HG03575 (cell line): ENCODE results near the gene ANKRD33.
"Not testable (repeated sequence)": the region's sequence is repeated elsewhere in the genome, so short reads cannot be mapped to it uniquely, and the experiment has no call there.

Experiments used
- ATAC-seq: cut with Tn5 transposase; IDR thresholded peaks from one replicate; pipeline ENCODE4 v1.9.1; 2021; ENCODE audit not compliant: unreplicated experiment, insufficient number of reproducible peaks, low FRiP score; ENCODE audit errors: extremely low read depth

The ANKRD33 gene

DNA sequence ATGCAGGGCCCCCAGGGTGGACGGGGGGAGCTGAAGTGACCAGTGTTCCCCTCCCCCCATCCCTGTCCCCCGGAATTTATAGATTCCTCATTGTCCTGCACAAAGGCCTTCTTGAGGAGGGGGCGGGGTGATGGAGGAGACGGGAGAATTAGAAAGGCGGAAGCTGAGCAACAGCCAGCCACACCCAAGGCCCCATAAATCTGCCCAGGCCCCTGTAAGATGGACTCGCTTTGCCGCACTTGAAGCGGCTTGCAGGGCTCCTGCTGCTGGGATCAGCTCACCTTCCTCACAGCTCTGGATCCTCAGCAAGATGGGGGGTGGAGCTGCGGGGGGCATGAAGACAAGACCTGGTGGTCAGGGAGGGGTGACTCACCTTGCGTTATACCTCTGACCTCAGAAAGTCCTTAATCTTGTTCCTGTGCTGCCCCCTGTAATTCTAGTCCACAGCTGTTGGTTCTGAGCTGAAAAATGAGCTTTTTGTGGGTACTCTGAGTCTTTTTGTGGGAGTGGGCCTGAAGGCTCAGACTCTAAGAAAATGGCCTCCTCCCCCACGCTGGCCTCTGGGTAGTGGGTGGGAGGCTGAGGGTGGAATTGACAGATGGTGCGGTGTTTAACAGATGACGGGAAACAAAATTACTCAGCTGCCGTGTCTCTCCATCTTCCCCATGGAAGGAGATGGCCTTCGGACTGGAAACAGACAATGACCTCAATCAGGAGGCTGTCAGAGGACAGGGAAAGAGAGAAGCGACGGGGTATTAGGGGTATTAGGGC is 15.8 kb upstream of the ANKRD33 start:
- no peak for ATAC-seq

DNA sequence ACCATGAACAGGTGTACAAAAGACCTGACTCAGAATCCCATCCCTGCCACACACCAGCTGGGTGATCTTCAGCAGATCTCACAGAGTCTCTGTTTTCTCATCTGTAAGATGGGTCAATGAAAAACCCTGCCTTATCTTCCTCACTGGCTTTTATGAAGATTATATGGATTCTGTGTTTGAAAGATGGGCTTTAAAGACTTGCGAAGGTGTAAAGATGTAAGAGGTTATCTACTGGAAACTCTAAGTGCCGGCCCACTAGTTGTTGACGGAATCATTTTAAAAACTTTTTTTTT is 15.3 kb upstream of the ANKRD33 start:
- ATAC-seq = no peak

DNA sequence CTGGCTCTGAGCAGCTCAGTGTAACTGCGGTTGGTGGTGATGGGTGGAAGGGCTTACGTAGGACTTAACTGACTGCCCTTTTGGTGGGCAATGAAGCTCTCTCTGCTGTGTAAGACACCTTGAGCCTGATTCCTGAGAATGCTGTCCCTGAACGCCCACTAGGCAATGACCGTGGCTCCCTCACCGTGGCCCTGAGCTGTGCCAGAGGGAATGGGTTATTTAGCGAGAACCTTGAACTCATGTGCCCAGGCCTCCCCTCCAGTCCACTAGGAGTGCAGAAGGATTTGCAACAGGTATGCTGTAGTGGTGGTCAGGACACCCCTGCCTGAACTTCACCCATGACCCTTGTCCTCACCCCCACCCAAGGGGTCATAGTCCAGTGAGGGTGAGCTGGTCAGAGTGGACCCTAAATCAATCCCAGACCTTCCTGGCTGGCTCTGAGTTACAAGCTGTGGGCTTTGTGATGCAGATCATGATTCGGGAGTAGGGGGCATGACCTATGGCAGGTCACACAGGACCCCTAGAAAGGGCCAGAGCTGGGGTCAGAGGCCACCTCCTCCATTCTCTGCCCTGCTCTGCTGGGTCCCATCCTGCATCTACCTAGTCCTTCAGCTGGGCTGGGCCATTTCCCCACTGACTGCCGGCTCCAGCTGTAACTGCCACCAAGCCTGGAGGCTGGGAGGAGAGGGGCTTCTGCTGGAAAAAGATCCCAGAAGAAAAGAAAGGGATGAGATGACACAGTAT is 14.5 kb upstream of the ANKRD33 start:
- no peak for ATAC-seq

DNA sequence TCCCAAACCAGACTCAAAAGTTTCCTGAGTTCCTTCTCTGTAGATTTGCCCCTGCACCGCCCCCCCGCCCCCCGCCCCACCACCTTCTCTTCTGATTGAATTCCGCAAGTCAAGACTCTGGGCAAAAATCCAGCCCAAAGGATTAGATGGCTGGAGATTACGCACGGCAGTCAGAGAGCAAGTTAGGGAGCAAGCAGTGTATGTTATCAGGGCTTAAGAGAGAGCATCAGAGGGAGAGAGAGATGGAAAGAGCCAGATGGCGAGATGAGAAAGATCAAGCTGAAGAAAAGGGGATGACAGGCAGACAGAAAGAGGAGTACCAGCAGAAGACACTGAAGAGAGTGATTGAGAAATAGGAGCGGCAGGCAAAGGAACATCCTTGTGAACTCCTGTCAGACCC is 13.9 kb upstream of the ANKRD33 start:
- ATAC-seq = no peak

DNA sequence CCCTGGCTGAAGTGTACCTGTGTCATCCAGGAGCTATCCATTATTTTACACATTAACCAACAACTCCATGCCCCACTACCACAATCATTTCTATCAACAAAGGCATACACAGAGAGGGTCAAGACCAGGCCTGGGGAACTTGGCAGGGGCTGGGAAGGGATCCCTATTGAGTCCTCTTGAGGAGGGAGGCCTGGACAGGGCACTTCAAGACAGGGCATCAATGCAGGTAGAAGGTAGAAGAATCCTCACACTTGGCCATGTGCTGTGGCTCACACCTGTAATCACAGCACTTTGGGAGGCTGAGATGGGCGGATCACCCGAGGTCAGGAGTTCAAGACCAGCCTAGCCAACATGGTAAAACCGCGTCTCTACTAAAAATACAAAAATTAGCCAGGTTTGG is 13.4 kb upstream of the ANKRD33 start:
- no peak for ATAC-seq

DNA sequence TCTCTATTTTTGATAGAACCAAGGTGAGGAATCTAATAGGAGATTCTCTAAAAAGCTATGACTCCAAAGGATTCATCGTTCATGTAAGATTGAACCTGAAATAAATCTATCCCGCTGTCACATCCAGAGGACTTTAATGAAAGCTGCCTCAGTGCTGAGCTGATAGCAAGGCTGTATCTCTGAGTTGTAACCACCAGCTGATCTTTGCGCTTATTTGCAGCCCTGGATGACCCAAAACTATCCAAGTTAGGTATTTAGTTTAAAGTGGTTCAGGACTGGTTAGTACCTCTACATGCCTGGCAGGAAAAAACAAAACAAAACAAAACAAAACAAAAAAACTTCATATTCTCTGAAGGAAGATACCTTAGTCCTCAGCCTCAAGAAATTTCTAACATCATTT is 8.8 kb upstream of the ANKRD33 start:
- ATAC-seq = no peak

DNA sequence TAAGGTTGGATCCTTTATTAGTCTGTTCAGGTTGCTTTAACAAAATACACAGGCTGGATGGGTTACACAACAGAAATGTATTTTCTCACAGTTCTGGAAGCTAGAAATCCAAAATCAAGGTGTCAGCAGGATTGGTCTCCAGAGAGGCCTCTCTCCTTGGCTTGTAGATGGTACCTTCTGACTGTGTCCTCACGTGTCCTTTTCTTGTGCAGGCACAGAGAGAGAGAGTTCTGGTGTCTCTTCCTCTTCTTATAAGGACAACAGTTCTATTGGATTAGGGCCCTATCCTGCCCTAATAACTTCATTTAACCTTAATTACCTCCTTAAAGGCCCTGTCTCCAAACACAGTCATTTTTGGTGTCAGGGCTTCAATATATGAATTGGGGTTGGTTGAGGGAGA is 4.6 kb upstream of the ANKRD33 start:
- ATAC-seq = no peak

DNA sequence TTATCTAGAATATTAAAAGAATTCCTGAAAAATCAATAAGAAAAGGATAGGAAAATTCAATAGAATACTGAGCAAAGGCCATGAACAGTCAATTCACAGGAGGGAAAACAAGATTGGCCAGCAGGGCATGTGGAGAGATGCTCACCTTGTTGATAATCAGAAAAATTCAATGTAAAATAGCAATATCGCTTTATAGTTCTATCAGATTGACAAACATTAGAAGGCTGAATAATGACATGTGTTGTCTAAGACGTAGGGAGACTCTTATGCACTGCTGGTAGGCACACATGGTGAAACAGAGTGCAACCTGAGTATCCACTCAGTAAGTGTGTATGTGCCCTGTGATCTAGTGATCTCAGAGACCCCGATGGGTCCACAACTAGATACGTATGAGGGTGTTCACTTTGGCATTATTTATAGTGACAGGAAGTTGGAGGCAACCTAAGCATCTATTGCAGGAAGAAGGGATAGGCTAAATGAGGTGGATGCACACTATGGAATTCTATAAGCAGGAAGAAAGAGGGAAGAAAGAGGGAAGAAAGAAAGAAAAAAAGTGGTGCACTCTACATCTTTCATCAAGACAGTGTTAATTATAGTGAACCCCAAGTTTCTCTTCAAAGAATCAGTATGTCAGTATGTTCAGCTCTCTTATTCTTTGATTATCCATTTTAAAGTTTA is 3.8 kb upstream of the ANKRD33 start:
- no peak for ATAC-seq

DNA sequence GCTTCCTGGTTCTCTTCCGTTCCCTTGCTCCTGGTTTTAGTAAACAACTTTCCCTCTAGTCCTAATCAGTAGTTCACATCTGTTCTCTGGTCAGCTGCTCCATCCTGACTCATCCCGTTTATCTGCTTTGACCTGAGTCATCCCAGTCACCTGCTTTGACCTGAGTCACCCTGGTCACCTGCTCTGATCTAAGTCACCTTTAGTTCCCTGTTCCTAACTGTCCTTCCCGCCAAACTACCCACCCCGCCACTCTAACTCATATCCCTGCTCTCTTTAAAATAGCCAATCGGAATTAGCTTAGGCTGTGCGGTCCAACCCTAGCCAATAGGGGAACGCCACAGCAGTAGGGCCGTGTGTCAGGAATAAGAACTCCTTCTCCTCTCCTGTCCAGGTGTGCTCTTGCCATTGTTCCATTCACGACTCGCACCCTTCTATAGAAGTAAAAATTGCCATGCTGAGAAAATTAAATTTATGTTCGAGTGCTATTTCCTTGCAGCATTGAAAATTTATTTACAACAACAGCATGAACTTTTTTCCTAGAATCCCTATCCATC is 3.1 kb upstream of the ANKRD33 start:
- no peak for ATAC-seq

DNA sequence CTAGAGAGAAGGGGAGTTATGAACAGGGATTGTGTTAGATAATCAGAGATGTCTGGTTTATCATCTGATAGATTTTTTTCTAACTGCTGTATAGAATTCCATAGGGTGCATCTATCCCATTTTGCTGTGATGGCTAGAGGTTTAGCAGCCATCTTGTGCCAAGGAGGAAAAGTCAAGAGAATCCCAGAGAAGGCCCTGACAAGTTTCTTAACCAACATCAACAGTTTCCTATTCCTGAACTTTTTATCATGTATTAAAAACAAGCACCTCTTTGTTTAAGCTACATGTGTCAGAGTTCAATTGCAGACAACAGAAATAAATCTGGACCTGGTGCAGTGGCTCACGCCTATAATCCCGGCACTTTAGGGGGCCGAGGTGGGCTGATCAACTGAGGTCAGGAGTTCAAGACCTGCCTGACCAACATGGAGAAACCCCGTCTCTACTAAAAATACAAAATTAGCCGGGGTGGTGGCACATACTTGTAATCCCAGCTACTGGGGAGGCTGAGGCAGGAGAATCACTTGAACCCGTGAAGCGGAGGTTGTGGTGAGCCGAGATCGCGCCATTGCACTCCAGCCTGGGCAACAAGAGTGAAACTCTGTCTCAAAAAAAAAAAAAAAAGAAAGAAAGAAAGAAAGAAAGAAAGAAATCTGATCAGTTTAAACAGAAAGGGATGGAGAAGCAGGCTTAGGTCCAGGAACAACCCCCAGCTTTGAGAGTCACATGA is 2.4 kb upstream of the ANKRD33 start:
- not testable (repeated sequence) for ATAC-seq

DNA sequence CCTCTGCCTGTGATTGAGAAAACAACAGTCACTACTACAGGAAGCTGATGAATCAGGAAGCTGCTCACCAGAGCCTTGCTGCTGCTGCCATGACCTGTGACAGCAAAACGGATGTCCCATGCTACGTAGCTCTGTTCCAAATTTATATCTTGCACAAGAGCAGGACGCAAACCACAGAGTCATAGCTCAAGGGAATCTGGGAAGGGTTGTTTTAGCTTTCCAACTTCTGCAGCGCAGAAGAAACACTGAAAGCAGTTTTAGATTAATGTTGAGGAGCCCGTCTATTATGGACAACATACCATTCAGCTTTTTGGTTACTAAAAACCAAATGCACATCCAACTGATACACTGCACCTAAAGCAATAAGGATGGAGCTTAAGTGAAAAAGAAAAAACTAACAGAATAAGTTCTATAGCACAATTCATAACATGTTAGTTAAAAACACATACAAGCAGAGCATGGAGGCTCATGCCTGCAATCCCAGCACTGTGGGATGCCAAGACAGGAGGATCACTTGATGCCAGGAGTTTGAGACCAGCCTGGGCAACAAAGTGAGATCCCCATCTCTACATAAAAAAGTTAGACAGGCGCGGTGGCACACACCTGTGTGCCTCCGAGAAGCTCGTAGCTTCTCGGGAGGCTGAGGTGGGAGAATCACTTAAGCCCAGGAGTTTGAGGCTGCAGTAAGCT is 1.7 kb upstream of the ANKRD33 start:
- ATAC-seq = no peak

DNA sequence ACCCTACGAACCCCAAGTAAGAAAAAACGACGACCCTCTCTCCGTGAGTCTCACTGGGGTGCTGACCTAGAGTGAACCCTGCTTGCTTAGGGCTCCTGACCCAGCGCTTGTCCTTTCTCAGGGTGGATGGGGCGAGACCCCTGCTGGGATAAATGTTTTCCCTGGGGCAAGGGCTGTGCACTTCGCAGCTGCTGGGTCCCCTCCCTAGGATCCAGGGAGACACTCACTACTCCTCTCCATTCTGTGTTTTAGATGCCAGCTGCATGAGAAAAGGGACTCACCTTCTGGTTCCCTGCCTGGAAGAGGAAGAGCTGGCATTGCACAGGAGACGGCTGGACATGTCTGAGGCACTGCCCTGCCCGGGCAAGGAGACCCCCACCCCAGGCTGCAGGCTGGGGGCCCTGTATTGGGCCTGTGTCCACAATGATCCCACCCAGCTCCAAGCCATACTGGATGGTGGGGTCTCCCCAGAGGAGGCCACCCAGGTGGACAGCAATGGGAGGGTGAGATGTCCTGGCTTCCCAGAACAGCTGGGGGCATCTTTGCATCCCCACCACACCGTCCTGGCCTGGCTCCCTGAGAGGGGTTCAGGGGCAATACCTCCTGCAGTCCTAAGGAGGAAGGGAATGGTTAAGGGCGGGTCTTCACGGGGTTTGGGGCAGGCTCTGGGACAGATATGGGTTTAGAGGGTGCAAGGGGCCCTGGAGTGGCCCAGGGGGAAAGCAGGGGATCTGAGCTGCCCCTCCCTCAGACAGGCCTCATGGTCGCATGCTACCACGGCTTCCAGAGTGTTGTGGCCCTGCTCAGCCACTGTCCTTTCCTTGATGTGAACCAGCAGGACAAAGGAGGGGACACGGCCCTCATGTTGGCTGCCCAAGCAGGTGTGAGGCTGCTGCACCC is 663 bp downstream of the ANKRD33 start:
- no peak for ATAC-seq

DNA sequence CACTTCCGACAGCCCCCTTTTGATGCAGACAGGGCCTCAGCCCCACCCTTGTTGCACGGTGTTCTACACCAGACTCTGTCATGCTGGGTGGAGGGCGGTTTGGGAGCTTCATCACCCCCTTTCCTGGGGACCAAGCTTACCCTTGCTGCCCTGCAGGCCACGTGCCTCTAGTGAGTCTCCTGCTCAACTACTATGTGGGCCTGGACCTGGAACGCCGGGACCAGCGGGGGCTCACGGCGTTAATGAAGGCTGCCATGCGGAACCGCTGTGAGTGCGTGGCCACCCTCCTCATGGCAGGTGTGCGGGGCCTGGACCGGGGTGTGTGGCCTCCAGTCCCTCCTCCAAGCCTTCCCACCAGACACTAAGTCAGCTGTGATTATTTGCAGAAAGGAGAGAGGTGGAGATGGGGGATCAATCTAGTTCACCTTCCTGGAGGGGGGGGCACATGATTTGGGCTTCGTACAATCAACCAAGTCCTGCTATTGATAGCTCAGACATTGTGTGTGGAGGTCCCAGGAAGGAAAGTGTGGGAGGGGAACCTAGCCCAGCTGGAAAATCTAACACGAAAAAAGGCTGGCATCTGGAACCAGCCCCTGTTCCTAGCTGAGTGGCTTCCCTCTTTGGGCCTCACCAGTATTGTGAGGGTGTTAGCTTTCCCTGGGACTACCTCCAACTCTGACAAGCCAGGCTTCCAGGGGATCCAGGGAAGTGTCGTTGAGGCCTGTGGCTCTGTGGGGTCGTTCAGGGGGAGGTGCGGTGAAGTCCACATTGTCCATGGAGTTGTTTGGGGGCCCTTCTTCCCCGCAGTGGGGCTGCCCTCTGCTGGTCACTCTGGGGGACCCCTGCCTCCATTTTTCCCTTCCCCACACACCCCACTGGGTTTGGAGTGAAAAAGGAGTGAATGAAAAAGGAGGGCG is 1.6 kb downstream of the ANKRD33 start:
- no peak for ATAC-seq

DNA sequence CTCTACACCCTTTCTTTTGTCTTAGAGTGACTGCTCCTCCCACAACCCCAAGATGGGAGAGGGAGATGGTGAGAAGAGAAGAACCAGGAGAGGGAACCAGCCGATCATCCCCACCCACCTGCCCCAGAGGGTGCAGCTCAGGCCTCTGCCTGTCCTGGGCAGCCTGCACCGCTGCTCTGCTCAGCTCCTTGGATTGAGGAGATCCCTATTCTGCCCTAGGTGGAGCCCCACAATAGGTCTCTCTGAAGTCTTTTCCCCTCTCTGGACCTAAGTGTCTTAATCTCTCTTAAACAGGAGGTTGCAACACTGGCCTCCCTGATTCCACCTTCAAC is 2.2 kb downstream of the ANKRD33 start:
- no peak for ATAC-seq

DNA sequence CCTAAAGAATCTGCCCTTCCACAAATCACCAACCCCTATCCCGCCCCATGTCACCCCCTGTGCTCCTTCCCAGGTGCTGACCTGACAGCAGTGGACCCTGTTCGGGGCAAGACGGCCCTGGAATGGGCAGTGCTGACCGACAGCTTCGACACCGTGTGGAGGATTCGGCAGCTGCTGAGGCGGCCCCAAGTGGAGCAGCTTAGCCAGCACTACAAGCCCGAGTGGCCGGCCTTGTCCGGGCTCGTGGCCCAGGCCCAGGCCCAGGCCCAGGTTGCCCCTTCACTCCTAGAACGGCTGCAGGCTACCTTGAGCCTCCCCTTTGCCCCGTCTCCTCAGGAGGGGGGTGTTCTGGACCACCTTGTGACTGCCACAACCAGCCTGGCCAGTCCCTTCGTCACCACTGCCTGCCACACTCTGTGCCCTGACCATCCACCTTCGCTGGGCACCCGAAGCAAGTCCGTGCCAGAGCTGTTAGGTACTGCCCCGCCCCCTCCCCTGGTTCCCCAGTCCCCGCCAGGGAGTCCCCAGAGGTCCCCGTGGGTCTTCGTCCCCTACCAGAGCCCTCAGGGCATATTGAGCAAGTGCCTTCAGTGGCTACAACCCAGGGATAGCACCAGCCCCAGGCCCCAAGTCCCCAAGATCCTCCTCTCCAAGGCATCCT is 2.7 kb downstream of the ANKRD33 start:
- no peak for ATAC-seq

DNA sequence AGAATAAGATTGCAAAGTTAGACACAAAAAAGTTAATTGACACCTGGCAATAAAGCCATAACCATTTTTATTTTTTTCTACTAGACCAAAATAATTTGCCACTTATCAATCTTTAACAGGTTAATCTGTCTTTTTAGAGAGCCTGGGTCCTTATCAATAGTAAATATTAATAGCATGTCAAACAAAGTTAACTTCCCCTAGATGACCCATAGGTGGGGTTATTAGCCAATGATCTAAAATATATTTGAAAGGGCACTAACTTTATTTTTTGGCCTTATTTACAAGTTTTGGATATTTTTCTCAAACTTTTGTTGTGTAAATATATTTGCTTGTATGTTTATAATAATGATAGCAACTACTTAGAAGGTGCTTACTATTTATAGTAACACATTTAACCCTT is 3.9 kb downstream of the ANKRD33 start:
- no peak for ATAC-seq

DNA sequence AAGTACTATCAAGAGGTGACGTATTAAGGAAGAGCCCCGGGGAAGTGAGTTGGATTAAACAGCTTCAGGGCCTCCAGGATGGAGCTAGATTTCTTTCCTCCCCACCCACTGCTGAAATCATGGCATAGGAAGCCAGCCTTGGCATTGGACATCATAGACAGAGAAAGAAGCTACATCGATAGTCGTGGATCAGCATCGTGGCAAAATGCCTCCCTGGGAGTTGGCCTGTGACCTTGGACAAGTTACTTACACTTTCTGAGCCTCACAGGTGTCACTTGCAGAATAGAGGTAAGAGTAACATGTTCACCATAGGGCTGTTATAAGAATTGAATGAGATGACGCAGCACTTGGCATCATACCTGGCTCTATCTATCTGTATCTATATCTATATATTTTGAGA is 5.9 kb downstream of the ANKRD33 start:
- ATAC-seq = no peak
